NCI-H82 treated with DMSO at 0.1 percent for 48 hours (cell line): ENCODE measurements around the gene DPP10.

ENCODE experiments used
- DNase-seq: peaks from one replicate; lab custom pipeline; 2025; ENCODE audit not compliant: unreplicated experiment; lab: John Stamatoyannopoulos, UW

Gene DPP10

DNA sequence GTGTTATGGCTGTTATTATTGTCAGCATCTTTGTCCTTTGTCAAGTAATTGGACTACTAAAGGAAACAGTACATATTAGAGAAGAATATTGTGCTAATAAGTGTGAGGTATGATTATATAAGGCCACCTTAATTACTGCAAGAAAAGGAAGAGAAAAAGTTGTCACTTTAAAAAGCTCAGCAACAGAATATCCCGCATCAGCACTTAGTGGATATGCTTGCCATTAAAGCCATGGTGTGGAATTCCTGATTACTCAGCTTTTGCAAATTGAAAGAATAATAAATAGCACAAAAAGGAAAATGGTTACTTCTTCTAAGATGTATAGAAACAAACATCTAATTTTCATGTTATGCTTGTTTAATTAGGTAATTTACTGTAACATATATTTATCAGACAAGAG lies 347.5 kb downstream of the DPP10 start:
- no peak for DNase-seq

DNA sequence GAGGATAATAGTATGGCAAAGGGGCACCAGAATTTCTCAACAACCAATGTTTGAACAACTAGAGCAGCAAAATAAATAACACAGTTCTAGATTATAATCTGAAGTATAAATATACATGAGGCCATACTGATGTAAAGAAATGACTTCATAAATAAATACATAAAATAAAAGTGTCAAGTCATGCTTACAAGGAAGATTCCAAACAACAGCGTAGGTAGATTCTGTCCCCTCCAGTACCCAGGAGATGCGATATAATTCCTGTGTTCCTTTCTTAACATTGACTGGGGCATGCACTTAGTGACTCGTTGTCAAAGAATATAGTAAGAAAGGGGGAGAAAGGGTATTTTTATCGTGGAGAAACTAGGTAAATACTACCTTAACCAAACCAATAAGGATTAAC lies 355.1 kb downstream of the DPP10 start:
- DNase-seq, result no peak

DNA sequence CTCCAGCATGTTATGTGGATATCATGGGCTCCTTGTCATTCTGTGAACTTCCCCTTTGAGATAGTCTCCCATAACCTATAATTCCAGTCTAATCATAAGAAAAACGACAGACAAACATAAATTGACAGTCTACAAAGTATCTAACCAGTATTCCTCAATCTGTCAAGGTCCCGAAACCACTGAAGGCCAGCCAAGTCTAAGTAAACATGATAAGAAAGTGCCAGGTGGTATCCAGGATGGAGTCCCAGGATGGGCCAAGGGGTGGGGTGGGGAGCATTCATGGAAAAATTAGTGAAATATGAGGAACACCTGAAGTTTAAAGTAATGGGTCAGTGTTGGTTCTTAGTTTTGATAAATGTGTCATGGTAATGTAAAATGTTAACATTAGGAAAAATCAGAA lies 355.5 kb downstream of the DPP10 start:
- no peak for DNase-seq

DNA sequence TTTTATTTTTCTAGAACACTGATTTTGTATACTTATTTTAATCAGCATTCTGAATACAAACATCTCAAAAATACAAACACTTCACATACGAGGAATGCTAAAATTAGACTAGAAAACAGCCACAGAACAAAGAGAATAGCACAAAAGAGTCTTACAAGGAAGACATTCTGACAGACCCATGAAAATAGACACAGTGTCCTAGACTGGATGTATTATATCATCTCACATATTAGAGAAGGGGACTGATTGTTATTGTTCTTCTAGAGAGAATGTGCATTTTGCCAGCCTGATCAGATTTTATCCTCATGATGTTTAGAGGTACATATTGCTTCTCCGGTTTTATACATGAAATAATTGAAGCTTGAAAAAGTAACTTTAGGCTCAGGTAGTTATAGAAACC lies 357.9 kb downstream of the DPP10 start:
- DNase-seq, result no peak

DNA sequence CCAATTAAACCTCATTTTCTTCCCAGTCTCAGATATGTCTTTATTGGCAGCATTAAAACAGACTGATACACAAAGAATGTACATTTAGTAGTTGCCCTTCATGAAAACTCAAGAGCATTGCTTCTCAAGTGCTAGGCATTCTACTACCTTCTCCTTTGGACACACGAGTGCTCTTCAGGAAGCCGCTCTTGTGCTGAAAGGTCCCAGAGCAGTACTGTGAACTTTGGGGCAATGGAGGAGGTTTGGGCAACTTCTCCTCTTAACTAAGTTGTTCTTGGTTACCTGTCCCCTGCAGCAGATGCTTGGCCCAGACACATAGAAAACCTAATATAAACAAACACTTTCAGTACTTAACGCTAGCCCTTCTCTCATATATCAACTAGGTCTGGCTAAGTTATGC lies 362.8 kb downstream of the DPP10 start:
- DNase-seq, result no peak

DNA sequence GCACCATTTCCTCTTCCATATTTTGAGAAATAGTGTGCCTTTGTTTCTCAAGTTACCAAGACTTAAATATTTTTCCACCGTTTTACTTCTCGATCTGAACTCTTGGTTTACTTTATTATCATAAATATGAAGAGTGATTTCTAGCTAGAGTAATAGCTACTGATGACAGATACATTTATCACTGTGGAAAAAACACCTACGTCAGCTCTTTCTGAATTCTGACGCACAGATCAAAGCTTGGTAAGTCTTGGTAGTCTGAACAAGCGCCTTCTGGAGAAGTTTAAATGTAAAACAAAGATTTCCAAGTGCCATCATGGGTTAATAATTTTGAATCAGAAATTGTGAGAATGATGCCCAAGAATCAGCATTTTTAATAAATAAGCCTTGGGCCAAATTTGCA lies 367.7 kb downstream of the DPP10 start:
- no peak for DNase-seq

DNA sequence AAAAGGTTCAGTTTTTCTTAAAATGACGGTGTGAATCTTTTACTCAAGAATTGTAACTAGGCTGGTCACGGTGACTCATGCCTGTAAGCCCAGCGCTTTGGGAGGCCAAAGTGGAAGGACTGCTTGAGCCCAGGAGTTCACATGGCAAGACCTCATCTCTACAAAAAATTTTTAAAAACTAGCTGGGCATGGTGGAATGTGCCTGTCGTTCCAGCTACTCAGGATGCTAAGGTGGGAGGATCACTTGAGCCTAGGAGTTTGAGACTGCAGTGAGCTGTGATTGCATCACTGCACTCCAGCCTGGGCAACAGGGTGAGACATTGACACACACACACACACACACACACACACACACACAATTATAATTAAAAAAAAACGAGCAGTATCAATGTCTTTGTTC lies 369.8 kb downstream of the DPP10 start:
- no peak for DNase-seq

DNA sequence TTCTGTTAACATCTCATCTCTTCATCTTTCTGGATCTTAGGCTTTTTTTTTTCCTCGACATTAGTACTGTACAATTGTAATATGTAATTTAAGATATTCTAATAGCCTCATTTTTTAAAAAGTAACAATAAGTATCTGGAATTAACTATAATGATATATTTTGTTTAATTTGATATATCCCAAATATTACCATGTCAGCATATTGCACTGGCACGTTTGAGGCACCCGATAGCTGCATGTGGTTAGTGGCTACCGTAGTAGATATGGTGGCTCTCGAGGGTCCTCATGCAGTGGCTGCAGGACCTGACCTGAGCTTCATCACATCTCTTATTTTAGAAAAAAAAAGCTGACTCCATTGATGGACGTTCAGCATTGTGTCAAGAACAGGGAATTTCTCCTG lies 371.9 kb downstream of the DPP10 start:
- DNase-seq, result no peak

DNA sequence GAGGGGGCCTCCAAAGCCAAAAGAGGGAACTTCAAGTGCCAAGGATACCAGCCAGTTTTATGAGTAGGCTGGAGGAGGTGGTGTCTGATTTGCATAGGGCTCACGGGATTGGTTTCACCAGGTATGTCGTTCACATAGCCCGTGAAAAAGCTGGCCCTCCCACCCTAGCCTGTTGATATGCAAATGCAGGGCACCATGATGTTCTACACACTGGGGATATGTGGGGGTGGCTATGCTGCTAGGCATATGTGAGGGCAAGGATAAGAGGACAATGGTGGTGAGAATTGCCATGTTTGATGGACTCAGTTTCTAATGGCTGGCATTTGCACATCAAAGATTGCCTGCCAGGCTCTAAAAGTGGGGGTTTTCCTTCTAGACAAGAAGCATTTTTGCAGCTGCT lies 378.6 kb downstream of the DPP10 start:
- DNase-seq, result no peak

DNA sequence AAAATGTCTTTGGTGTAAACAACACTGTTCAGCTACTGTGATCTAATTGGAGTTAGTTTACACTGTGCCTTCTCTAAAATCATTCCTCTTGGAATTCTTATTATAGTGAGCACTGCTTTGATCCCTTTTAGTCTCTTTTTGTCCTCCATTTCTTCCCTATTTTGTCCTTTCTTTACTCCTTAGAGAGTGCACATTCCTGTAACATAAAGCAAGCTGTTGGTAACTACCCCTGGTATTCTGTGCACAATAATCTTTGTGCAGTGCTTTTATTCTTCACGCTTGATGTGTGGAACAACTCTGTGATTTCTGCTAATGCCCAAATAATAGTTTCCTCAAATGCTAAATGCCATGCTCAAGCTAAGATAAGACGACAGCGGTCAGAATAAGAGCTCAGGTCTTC lies 401.5 kb downstream of the DPP10 start:
- DNase-seq, result no peak

DNA sequence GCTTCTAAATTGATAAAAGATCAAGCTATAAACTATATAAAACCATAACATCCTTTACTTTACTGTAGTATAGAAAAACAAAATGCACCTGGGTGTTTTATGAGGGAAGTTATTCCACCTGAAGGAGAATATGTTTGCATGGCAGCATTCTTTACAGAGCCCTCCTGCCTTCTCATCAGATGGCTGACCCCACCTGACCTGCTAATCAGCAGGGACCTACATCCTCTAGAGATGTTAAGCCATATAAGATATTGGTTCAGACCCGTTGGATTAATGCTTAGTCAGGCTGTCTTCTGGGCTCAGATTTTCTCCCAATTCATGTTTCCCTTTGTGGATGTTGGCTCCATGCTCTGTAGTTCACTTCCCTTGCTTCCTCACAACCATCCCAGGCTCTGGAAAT lies 414.8 kb downstream of the DPP10 start:
- no peak for DNase-seq

DNA sequence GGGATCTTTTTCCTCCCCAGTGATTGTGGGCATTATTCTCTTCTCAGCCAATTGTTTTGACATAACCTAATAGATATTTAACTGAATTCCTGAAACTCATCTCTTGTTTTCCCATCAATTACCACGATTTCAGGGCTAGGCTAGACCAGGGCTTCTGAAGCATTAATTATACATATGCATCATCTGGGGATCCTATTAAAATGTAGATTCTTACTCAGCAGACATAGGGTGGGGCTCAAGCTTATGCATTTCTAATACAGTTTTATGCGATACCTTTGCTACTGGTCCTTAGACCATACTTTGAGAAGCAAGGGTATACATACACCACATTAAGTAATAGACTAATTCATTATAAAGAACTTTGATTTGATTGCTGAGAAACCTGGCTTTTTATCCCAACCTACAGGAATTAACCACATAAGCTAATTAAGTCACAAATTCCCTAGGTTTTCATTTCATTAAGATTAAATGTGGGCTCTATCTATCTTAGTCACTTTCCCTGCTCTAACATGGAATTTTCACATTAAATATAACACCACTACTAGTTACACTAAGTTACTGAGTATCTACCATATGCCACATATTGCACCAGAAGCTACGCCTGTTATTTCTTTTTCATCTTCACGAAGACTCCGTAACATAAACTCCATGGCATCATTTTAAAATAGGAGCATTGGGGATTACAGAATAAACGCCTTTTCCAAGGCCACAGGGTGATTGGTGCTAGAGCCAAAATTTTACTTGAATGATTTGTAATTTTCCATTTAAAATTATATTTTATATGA lies 417.5 kb downstream of the DPP10 start:
- peak; percentile 7 for DNase-seq

DNA sequence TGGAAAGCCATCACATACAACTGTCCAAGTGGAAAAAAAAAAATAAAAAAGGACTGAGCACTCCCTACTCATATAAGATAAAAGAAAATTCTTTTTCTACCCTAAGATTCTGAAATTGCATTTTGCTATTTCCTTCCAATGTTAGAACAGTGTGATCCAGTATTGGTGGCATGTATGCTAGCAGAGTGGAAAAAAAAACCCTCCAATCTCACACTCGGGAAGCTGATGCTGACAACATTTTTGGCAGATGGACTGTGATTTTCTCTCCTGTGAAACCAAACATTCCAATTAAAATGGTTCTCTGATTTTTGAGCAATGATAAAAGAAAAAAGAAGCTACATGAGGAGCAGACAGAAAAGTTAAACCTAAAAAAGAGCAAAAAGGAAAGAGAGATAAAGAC lies 419.8 kb downstream of the DPP10 start:
- DNase-seq, result no peak

DNA sequence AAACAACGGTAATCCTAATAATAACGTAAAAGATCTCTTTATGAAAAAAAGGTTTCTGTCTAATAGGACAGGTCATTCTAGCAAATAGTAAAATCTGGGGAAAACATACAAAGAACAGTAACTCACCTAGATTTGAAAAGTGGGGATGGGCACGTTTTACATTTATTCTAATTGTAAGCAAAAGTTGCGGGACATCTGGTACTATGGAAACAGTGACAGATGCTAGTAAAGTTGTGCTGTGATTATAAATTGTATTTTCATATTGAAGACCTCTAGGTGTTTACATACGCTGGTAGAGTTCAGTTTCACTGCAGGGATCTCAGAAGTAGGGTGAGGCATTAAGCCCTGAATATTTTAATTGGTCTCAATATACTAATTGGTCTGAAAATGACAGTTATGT lies 422.5 kb downstream of the DPP10 start:
- DNase-seq, result no peak

DNA sequence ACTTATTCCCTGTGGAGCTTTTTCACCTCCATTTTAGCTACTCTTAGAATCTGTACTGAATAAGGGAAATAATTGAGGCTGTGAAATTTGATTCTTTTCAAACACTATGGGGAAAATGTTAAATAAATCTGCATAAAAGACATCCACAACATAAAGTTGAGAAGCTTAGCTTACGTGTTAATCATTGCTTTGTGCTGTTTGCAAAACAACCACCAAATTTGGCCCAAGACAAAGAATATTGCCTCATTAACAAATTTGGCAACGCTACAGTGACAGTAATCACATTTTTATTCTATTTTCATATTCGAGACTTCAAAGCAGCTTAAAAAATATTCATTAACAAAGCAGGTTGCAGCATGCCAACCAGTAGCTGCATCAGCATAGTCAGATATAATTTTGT lies 437.6 kb downstream of the DPP10 start:
- no peak for DNase-seq

DNA sequence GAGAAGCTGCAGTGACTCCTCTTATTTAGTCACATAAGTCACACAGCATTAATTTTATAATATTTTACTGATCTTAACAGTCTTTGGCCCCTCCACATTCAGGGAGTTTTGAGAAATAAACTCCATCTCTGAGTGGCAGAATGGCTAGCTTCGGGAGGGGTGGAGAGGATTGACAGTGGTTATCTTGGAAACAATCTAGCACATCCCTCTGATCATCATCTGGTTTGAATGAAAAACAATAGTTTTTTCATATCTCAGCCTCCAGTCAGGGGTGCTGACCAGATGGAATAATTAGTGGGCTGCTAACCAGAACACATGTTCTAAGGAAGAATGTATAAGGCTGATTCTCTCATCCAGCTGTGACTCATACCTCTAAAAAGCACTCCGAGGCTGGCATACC lies 477.5 kb downstream of the DPP10 start:
- no peak for DNase-seq

DNA sequence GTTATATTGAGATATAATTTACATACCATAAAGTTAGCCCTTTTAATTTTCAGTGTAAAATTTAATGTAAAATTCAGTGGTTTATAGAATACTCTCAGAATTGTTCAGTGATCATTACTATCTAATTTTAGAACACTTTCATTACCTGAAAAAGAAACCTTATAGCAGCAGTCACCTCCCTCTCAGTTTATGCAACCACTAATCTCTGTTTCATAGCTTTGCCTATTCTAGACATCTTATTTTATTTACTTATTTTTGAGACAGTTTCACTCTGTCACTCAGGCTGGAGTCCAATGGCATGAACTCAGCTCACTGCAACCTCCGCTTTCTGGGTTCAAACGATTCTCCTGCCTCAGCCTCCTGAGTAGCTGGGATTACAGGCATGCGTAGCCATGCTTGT lies 479.6 kb downstream of the DPP10 start:
- DNase-seq, result no peak

DNA sequence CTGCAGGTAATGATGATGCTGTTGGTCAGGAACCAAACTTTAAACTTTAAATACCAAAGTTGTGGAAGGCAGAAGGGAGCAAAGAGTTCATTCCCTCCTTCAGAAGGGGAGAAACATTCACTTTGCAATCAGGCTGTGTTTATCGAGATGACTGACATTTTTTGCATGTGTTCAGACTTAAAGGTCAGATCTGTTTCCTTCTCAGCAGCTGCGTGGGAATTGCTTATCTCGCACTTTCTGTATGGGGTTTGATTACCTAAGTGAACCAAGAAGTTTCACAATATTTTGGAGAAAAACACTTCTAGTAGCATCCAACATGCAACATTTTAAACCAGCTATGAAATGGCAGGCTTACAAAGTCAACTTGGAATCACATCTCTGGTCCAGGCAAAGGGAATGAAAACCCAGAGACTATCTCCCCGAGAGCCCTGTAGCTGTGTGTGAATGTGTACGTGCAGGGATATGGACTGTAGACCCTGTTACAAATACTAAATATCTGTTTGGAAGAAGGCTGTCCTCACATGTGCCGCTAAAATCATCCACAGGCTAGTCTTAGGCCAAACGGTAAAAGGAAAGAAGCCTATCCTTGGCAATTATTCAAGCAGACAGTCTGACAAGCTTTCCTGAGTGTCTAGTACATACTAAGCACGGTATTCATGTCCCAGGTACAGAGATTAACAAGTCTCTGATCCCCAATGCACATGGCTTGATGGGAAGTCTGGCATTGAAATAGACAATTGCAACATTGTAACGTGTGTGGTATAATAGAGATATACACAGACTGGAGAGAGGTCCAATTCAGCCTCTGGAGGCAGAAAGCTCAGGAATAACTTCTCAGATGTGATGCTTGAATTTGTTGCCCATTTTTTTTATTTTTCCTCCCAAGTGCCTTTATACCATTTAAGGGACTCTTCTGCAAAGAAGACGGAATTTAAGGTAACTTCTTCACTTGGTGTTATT lies 483.1 kb downstream of the DPP10 start:
- no peak for DNase-seq

DNA sequence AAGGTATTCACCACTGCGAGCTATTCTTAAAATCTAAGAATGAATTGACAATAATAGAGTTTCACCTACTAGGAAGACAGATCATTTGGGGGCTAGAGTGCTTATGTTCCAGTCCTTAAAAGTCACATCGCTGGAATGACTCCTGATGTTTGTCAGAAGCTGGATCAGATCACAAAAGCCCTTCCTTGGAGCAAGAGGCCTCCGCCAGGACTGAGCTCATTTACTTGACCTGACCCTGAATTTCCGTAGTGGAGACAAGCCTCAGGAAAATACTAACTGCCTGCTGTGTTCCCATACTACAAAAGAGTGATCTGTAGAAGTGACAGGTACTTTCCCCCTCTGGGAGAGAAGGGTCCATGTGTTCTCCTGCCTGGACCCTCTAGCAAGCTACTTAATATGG lies 483.9 kb downstream of the DPP10 start:
- no peak for DNase-seq

DNA sequence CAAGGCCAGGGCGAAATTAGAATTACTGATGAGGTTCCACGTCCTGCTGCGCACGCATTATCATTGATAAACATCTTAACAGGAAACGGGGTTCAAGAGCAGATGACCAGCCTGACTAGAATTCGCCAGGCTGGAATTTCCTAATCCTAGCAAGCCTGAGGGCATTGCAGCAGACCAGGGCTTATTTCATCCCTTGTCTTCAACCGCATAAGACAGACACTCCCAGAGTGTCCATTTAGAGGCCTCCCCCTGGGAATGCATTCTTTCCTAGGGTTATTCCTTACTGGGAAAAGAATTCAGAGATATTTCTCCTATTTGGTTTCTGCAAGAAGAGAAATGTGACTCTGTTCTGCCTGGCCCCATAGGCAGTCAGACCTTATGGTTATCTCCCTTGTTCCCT lies 486.8 kb downstream of the DPP10 start:
- no peak for DNase-seq

DNA sequence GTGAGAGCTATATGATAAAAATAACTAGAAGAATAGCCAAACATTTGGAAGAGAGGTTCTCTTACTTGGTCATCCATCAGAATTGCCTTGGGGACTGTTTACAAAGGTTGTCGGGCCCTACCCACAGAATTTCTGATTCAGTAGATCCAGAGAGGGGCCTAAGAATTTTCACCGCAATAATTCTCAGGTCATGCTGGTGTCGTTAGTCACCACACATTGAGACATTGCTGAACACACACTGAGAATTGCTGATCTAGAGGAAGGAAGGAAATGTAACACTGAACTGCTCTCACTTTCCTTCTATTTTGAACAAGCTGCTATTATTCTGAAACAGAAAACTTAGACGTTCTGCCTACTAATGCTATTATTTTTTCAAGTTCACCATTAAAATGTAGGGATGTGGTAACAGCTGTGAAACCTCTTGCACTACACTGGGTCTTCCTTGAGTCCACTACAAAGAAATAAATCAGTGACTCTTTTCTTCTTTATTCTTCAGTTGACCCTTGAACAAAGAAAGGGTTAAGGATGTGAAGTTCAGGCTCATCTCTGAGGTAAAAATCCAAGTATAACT lies 491.3 kb downstream of the DPP10 start:
- no peak for DNase-seq

DNA sequence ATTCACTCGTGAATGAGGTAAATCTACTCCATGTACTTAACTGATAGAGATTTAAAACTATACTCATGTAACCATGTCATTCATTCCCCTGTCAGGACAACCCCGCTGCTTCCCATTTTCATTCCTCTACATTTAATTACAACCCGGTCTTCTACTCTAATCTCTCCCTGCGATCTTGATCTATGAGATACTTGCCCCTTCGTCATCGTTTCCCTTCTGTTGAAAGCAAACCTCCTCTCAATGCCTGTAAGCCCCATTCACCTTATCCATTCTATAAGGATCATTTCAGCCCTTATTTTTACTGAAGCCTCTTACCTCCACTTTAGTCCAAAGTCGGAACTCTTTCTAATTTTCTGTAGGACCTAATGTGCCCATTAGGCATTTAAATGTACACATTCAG lies 492.6 kb downstream of the DPP10 start:
- no peak for DNase-seq
